GM21528 (cell line): ENCODE data around the gene TMA7.

ENCODE experiments used
- ATAC-seq: cut with Tn5 transposase; IDR thresholded peaks from one replicate; pipeline ENCODE4 v1.9.1; 2021; ENCODE audit warnings: mild to moderate bottlenecking, moderate library complexity; ENCODE audit not compliant: unreplicated experiment, low FRiP score

TMA7 gene

DNA sequence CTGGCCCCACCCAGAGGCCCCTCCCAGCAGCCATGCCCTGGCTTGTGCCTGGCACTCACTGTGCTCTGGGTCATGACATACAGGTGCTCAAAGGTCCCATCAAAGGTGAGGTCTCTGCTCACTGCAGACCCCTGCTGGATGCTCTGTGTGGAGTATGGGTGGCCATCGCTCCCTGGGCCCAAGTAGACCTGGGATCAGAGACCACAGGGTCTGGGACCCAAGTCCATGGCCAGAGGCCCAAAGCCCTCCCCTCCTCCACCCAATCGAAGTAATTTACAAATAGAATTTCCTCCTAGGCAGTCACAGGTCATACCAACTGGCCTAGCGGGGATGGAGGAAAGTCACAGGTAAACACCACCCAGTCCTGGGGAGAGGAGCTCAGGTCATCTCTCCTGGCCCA lies 17.8 kb upstream of the TMA7 start:
- no peak for ATAC-seq

- ATAC-seq: no peak
These were observed 17.4 kb upstream of the TMA7 start for GRCh38 chr3:48422681-48423080.

DNA sequence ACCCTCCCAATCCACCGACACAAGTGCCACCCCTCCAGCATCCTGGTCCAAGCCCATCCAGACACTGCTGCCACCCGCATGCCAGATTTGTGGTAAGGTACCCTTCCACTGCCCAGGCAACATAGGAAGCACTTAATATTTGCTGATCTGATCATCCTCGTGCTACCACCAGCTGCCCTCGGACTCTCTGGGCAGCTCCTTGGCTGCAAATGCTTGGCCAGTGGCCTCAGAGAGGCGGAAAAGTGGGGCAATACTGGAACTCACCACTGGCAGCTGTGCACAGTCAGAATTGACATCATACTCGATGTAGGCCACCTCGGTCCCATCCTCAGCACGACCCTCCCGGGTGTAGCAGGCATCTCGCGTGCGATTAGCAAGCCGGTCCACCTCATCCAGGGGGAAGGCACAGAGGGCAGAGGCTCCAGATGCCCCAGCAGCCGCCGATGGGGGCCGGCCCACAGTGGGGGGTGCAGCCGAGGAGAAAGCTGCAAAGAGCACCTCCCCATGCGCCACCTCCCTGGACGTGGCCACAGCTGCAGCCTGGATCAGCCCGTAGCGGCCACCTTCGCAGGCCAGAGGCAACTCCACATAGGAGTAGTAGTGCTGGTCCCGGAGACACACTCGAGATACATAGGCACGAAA lies 16.7 kb upstream of the TMA7 start:
- ATAC-seq: no peak

GRCh38 chr3:48423883-48424695 lies 16.0 kb upstream of the TMA7 start:
- no peak for ATAC-seq

DNA sequence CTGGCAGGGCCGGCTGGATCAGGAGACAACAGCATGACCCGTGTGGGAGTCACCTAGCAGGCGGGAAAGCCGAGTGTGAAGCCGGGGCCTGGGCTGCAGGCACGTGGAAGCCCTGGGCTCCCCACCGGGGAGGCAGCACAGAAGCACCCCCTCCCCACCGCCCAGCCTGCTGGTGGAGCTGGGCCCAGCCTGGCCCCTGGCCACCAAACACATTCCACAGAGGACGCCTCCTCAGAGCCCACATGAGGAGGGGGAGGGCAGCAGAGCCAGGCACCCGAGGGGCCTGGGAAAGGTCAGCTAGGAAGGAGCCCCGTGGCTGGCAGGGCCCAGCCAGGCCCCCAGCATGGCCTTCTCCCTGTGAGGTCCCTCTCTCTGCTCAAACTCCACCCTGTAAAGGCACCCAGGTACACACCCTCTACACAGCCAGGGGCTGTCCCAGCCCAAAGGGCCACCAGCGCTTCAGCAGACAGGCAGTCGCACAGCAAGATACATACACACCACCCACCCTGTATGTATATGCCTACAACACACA lies 14.7 kb upstream of the TMA7 start:
- ATAC-seq: no peak

DNA sequence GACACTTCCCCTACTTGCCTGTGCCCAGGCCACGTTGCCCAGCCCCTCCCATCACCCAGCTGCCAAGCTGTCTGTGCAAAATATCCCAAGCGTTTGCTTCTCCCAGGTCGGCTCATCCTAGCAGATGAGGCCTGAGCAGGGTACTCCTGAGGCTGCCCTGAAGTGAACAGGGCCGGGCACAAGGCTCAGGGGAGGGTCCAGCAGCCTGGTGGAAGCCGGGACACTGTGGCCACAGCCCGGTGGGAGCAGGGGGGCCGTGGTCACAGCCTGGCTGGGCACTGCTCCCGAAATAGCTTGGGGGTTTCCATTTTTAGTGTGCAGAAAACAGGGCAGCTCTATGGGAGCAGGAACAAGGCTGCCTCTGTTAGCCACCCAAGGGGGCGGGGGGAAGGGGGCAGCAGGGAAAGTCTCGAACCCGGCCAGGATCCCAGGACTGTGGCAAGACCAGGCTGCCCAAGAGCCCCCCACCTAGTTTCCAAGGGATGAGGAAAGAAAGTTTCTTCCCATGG lies 13.6 kb upstream of the TMA7 start:
- no peak for ATAC-seq

- ATAC-seq: no peak
These were observed 13.0 kb upstream of the TMA7 start for GRCh38 chr3:48426944-48427629.

DNA sequence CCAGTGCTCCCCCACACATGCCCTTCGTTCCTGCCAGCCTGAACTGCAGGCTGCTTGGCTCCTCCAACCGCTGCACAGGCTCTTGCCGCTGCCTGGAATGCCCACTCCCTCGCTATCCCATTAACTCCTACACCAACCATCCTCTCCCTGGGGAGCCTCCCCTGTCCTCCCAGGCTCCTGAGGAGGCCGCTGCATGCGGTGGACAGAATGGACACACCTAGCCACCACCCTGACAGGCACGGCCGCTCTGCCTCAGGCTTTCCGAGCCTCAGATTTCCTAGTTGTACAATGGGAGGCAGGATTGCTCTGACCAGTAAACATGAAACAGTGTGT lies 12.5 kb upstream of the TMA7 start:
- ATAC-seq: no peak

DNA sequence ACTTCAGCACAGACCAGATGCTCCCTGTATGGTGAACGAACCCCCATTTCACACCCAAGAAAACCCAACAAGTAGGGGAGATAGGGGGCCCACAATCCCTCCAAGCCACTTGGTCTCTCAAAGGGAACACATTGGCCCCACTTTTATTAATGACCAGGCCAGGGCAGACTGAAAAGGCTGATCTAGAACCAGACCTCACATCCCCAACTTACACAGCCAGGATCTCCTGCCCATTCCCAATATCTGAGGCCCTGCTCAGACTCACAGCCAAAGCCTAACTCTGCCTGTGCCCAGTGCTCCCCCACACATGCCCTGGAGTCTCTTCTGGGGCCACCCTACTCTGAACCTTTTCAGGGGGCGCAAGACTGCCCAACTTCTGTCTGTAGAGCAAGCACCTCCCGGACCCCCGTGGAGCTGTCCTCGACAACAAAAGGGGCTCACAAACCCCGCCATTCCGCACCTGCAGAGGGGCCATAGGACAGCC lies 11.9 kb upstream of the TMA7 start:
- ATAC-seq: no peak

GRCh38 chr3:48428572-48429316 lies 11.3 kb upstream of the TMA7 start:
- ATAC-seq: no peak

DNA sequence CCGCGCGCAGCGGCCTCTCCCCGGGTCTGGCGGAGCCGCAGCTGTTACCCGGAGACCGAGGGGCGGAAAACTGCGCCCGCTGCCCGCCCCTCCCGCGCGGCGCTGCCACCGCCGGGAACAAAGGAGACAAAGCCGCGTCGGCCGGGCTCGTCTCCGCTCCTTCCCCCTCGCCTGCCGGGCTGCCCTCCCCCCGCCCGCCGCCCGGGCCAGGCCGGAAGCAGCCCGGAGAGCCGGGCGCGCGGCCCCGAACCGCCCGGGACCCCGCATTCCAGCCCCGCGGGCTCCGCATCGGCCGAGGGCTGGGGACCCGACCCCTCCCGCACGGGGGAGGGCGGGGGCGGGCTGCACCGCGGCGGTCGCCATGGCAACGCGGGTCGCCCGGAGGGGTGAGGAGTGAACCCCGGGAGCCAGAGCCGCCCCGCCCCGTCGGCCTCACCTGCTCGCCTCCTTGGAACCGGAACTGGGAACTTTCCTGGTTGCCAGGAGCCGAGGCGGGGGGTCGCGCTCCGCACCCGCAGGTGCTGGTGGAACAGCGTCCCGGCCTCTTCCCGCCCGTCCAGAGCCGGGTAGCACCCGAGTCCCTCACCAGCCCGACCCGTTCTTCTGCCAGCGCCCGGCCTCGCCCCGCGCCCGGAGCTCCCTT lies 10.6 kb upstream of the TMA7 start:
- no peak for ATAC-seq

DNA sequence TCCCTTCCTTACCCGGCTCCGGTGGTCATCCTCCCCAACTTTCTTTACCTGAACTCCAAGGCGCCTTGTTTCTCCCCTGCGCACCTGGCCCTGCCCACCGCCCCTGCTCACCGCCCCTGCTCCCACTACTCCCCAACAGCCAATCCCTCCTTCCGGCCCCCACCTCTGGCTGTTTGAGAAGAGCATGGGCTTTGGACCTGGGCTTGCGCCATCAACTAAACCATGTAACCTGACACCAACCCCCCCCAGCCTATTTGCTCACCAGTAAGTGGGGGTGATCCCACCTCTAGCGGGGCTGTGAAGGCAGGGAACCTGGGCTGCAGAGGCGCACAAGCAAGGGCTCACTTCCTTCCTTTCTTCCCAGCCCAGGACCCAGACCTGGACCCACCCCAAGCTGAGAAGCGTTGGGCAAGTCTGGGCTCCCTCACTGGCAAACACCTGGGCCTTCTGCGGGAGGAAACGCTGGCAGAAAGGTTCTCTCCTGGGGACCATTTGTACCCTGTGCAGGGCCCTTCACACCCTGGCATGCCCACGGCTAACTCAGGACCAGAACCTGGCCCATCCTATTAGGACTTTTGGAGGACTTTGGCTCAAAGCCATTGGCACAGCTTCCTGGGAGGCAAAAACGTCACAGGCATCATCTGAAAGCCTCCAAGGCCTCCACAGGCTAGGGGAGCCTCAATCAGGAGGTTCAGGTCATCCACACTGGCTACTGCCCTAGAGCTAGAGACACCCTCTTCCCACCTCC lies 9.9 kb upstream of the TMA7 start, which contains the start of gene PLXNB1:
Gene PLXNB1, minus strand, starts transcription at position 127 of the 748 bp plus-strand sequence. CDS start 5,475 bp downstream, outside the sequence.
- ATAC-seq: no peak

DNA sequence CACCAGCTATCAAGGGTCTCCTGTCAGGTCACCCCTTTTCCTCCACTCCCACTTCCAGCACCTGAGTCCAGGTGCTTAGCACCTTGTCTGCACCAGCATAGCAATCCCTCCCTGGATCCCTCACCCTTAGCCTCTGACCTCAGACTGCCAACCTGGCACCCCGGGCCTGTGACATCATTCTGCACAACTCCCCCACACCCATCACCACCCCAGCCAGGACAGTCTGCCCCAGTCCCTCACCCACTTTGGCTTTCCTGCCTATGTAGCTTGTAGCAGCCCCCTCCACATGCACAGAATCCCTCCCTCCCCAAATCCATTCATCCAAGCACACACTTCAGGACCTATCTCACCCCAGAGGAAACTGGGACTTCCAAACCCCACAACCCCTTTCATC lies 9.4 kb upstream of the TMA7 start:
- no peak for ATAC-seq

DNA sequence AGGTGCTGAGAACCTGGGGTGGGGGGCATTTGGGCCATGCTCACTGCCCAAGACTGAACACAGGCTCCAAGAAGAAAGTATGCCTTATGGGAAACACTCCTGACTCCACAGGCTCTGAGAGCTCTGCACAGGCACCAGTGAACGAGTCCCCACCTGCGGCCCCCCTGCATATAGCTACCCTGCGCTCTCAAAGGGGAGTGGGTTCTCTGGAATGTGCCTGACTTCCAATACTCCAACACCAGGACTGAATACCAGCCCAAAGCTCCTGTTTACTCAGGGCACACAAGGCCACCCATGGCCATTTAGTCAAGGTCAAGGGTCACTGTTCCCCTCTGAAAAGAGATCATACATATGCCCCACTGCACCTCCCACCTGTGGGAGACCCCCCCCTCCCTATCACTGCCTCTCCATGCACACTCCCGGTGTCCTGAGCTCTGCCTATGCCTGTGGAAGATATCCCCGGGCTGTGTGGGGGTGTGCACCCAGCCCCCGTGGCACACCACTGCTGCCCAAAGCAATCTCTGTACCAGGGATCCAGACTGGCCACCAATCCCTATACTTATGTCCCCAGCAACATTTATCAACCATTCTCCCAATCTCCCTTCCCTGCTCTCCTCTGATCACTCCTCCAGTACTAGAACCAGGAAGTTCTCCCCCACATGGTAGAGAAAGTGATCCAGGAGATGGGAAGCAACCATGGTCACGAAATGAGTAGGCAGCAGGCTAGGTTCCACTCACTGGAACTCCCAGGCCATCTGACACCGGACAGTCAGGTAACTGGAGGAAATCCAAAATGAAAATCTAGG lies 8.6 kb upstream of the TMA7 start:
- ATAC-seq: no peak

GRCh38 chr3:48432411-48433371 lies 7.4 kb upstream of the TMA7 start:
- ATAC-seq: no peak

DNA sequence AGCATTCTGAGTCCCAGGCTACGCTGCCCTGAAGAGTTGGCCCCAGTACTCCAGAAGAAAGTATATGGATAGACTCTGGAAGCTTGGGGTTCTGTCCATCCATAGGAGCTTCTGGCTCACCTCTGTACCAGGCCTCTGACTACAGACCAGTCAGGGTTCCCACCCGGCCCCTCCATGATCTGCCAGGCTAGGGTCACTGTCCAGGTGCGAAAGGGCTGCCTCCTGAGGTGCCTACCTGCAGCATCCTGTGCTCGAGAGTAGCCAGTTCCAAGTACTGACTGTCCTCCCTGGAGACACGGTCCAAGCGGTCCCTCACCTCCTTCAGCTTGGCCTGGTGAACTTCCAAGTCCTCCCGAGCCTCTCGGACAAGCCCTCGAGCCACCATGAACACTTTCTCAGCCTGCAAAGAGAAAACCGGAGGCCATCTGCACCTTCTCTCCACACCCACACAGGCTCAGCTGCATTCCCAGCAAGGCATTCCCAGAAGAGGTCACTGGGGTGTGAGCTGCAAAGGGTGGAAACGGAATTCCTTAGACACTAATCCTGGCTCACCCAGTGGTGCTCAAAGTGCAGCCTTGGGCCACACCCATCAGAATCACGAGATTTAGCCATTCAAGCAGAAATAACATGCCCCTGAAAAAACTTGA lies 6.5 kb upstream of the TMA7 start:
- no peak for ATAC-seq
